A549 (cell line): Measurements from ENCODE around the gene LLCFC1. TPM values are rescaled to one million over a fixed set of nuclear protein-coding genes. Genes with fewer than 3 reads are reported as not detected.

Source experiments
- ATAC-seq, 2 experiments: fragments of 200-7000 bp in 1 of 2; fragments of >200 bp in 1 of 2; cut with Nextera tagmentation in 1 of 2; cut with Tn5 transposase in 1 of 2; 3 replicates each; pipeline versions ENCODE4 v1.8.0 to v1.9.1; 2018 to 2020; ENCODE audit warnings: mild to moderate bottlenecking in 1 of 2, moderate library complexity in 1 of 2
- CTCF ChIA-PET: fragments of 300-600 bp; sonication (Branson Sonifier 250); formaldehyde crosslinking; extraction: SDS; loops from one replicate; lab custom pipeline; 2021; ENCODE audit warnings: antibody characterized with exemption, inconsistent platforms; lab: Yijun Ruan, JAX
- POLR2A ChIA-PET: fragments of 350-600 bp; formaldehyde crosslinking; extraction: SDS; loops from one replicate; lab custom pipeline; 2021; ENCODE audit warnings: antibody characterized with exemption, inconsistent platforms; lab: Yijun Ruan, JAX
- DNase-seq, 2 experiments: peaks; one replicate each; pipeline versions ENCODE4 v3.0.0 to v3.0.0-alpha.2; 2011 to 2016; ENCODE audit warnings: low read depth in 1 of 2, low spot score in 1 of 2
- FAIRE-seq: peaks from 2 replicates; lab custom pipeline; 2011; peaks lifted over from hg19 to GRCh38; lab: Jason Lieb, UNC
- H3K27ac ChIP-seq, 2 experiments: fragments of >200 bp; sonication (Bioruptor Twin); formaldehyde crosslinking; 3 replicates each; pipeline ENCODE4 v1.5.1; 2016 to 2017
- H3K4me1 ChIP-seq: fragments of >200 bp; sonication (Bioruptor Twin); formaldehyde crosslinking; 3 replicates; pipeline ENCODE4 v1.6.1; 2016
- H3K4me2 ChIP-seq: fragments of >200 bp; sonication (Bioruptor Twin); formaldehyde crosslinking; 3 replicates; pipeline ENCODE4 v1.6.1; 2016
- H3K4me3 ChIP-seq: fragments of >200 bp; sonication (Bioruptor Twin); formaldehyde crosslinking; 3 replicates; pipeline ENCODE4 v1.5.1; 2016
- H3K9me3 ChIP-seq: fragments of >200 bp; sonication (Bioruptor Twin); formaldehyde crosslinking; 3 replicates; pipeline ENCODE4 v1.6.1; 2016
- ATOH8 ChIP-seq: fragments of 250-450 bp; sonication (Bioruptor Pico); IDR thresholded peaks from 2 replicates; pipeline ENCODE4 v1.5.0; 2020; ENCODE audit warnings: low read depth, mild to moderate bottlenecking, moderate library complexity
- CBX8 ChIP-seq: fragments of 200-600 bp; sonication (generic); IDR thresholded peaks from 2 replicates; pipeline ENCODE4 v1.6.1; 2016
- CEBPB ChIP-seq, 2 experiments: fragments of >200 bp in 1 of 2; sonication (Bioruptor Twin) in 1 of 2; formaldehyde crosslinking in 1 of 2; IDR thresholded peaks; 2 replicates each; pipeline ENCODE4 v1.6.1; 2012 to 2016
- EHMT2 ChIP-seq: fragments of 200-600 bp; sonication (generic); IDR thresholded peaks from 2 replicates; pipeline ENCODE4 v1.6.1; 2016; ENCODE audit warnings: antibody characterized with exemption, low read depth, mild to moderate bottlenecking, moderate library complexity
- ELK1 ChIP-seq: fragments of 150-350 bp; IDR thresholded peaks from 2 replicates; pipeline ENCODE4 v1.6.1; 2014; ENCODE audit warnings: low read depth, mild to moderate bottlenecking, low read length
- ESRRA ChIP-seq: fragments of 150-350 bp; IDR thresholded peaks from 2 replicates; pipeline ENCODE4 v1.6.1; 2014; ENCODE audit warnings: mild to moderate bottlenecking, low read length, borderline replicate concordance
- FOSL2 ChIP-seq, 2 experiments: fragments of 450-650 bp in 1 of 2; fragments of >200 bp in 1 of 2; sonication (Bioruptor Twin) in 1 of 2; formaldehyde crosslinking; IDR thresholded peaks; 2 replicates each; pipeline versions ENCODE4 v1.5.0 to v1.6.1; 2016 to 2020; ENCODE audit warnings: mild to moderate bottlenecking in 1 of 2, moderate library complexity in 1 of 2
- GATA3 ChIP-seq: IDR thresholded peaks from 2 replicates; pipeline ENCODE4 v1.6.1; 2012; ENCODE audit warnings: borderline replicate concordance
- HDAC2 ChIP-seq: fragments of 200-600 bp; sonication (generic); IDR thresholded peaks from 2 replicates; pipeline ENCODE4 v1.6.1; 2016
- HEYL ChIP-seq: fragments of 250-450 bp; sonication (Bioruptor Pico); IDR thresholded peaks from 2 replicates; pipeline ENCODE4 v1.8.0; 2021; ENCODE audit warnings: mild to moderate bottlenecking, moderate library complexity
- HOXA7 ChIP-seq: fragments of 250-450 bp; sonication (Bioruptor Pico); IDR thresholded peaks from 2 replicates; pipeline ENCODE4 v1.5.0; 2020; ENCODE audit warnings: mild to moderate bottlenecking, moderate library complexity
- HOXB13 ChIP-seq: fragments of 250-450 bp; sonication (Bioruptor Pico); IDR thresholded peaks from 2 replicates; pipeline ENCODE4 v1.5.0; 2020; ENCODE audit warnings: low read depth, mild to moderate bottlenecking, moderate library complexity
- HOXB5 ChIP-seq: fragments of 250-450 bp; sonication (Bioruptor Pico); IDR thresholded peaks from 2 replicates; pipeline ENCODE4 v1.5.0; 2020; ENCODE audit warnings: mild to moderate bottlenecking, moderate library complexity
- JUNB ChIP-seq: fragments of >200 bp; sonication (Bioruptor Twin); formaldehyde crosslinking; IDR thresholded peaks from 2 replicates; pipeline ENCODE4 v1.6.1; 2016
- KDM5A ChIP-seq: fragments of 200-600 bp; sonication (generic); IDR thresholded peaks from 2 replicates; pipeline ENCODE4 v1.6.1; 2016; ENCODE audit warnings: antibody characterized with exemption, mild to moderate bottlenecking
- MAFK ChIP-seq: fragments of 450-650 bp; IDR thresholded peaks from 2 replicates; pipeline ENCODE4 v1.6.1; 2014; ENCODE audit not compliant: partially characterized antibody
- NPAS2 ChIP-seq: fragments of 250-450 bp; sonication (Bioruptor Pico); IDR thresholded peaks from 2 replicates; pipeline ENCODE4 v1.8.0; 2022; ENCODE audit warnings: mild to moderate bottlenecking, moderate library complexity, borderline replicate concordance
- RARB ChIP-seq: fragments of 250-450 bp; sonication (Bioruptor Pico); IDR thresholded peaks from 2 replicates; pipeline ENCODE4 v1.8.0; 2021; ENCODE audit warnings: mild to moderate bottlenecking, moderate library complexity
- RFX5 ChIP-seq: fragments of 450-650 bp; IDR thresholded peaks from 2 replicates; pipeline ENCODE4 v1.7.1; 2014; ENCODE audit warnings: antibody characterized with exemption, mild to moderate bottlenecking, moderate library complexity
- SREBF2 ChIP-seq: fragments of 450-650 bp; IDR thresholded peaks from 2 replicates; pipeline ENCODE4 v1.6.1; 2014; ENCODE audit warnings: mild to moderate bottlenecking, moderate library complexity
- ZNF302 ChIP-seq: fragments of 250-450 bp; sonication (Bioruptor Pico); IDR thresholded peaks from 2 replicates; pipeline ENCODE4 v1.9.0; 2021; ENCODE audit warnings: inconsistent platforms, mild to moderate bottlenecking, moderate library complexity
- WGBS: methylation state at CpG from one replicate; pipeline ENCODE4 v1.1.6; 2017; ENCODE audit errors: missing lambda C conversion rate; 5-methylcytosine and 5-hydroxymethylcytosine counted together
- polyA plus RNA-seq, 4 experiments: library from polyadenylated mRNA; depleted of rRNA in 3 of 4; stranded (reverse); fragments of >200 nt; fragmentation: RNase III in 1 of 4; extraction: RNeasy Plus Mini Kit Qiagen cat#74134 plus additional on column Dnase treatment in 1 of 4; gene quantifications; 2 replicates in 3 of 4; 3 replicates in 1 of 4; pipeline ENCODE4 v1.2.3, GENCODE V29; 2011 to 2017
- TF ChIP-seq, protein P1 (sequence below): fragments of >200 bp; sonication (Bioruptor Twin); formaldehyde crosslinking; IDR thresholded peaks from 2 replicates; pipeline ENCODE4 v1.6.1; 2016
- TF ChIP-seq, protein P2 (sequence below): IDR thresholded peaks from 2 replicates; pipeline ENCODE4 v1.6.1; 2012; ENCODE audit warnings: low read depth, borderline replicate concordance
- TF ChIP-seq, protein P3 (sequence below): IDR thresholded peaks from 2 replicates; pipeline ENCODE4 v1.6.1; 2012
- TF ChIP-seq, protein P4 (sequence below): fragments of >200 bp; sonication (Bioruptor Twin); formaldehyde crosslinking; IDR thresholded peaks from 3 replicates; pipeline ENCODE4 v1.5.1; 2016

LLCFC1 gene
- polyA plus RNA-seq, 2 of the 4 experiments (the other 2 are of a cell fraction): not detected

- TF ChIP-seq ELK1 (no peak), MAFK (no peak), HEYL (CRISPR knock-in tag) (no peak), RARB (CRISPR knock-in tag) (no peak)
Observed at GRCh38 chr7:142933624-142934023, 5.7 kb upstream of the LLCFC1 start, which contains the start of gene TRPV5 (continued).

DNA sequence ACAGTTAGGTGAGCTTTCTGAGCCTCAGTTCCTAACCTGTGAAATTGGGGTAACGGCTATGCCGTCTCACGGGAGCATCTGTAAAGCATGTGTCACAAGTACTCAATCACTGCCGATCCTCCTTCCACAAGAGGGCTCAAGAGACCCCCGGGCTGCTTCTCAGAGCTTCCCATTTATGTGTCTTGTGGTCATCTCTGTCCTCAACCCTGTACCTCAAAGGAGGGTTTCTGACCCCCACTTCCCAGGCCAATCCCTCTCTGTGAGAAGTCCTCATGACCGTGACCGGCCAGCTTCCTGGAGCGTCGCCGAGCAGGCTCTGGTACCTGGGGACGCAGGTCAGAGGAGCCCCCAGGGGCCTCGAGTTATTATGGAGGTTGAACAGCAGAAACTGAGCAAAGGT, 5.2 kb upstream of the LLCFC1 start:
- WGBS: 24% methylated on average over 12 of the region's 12 CpGs
- H3K4me3 ChIP-seq: no peak overlapping the region
- FAIRE-seq: no peak
- ChIA-PET POLR2A (no interaction called here), CTCF (interaction anchor here (1.0 kb wide), 1 partner anchor 32 kb away, joined by 3 read pairs; no protein-coding TSS in a partner anchor)
- TF ChIP-seq CBX8 (no peak), ESRRA (no peak), ZNF302 (CRISPR knock-in tag) (no peak), HOXB5 (CRISPR knock-in tag) (no peak), EHMT2 (no peak), HDAC2 (no peak), FOSL2 (IDR thresholded peaks at IDR 0.05) (no peak), FOSL2 (CRISPR knock-in tag; IDR thresholded peaks at IDR 0.05) (no peak), JUNB (no peak), RFX5 (no peak), CEBPB (IDR thresholded peaks at IDR 0.05) (no peak)
- TF ChIP-seq, protein P1, sequence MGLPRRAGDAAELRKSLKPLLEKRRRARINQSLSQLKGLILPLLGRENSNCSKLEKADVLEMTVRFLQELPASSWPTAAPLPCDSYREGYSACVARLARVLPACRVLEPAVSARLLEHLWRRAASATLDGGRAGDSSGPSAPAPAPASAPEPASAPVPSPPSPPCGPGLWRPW: no peak
- TF ChIP-seq, protein P2, sequence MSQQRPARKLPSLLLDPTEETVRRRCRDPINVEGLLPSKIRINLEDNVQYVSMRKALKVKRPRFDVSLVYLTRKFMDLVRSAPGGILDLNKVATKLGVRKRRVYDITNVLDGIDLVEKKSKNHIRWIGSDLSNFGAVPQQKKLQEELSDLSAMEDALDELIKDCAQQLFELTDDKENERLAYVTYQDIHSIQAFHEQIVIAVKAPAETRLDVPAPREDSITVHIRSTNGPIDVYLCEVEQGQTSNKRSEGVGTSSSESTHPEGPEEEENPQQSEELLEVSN: no peak
- TF ChIP-seq, protein P3, sequence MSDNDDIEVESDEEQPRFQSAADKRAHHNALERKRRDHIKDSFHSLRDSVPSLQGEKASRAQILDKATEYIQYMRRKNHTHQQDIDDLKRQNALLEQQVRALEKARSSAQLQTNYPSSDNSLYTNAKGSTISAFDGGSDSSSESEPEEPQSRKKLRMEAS: no peak
- TF ChIP-seq, all 56 proteins: peak for 0
- DNase-seq: no peak
- no peak for ATAC-seq
- H3K4me1 ChIP-seq: no peaks in the 10 kb centered on the region
- no peak overlapping the region for H3K4me2 ChIP-seq
- H3K9me3 ChIP-seq: no peaks in the 10 kb centered on the region
- no peak overlapping the region for H3K27ac ChIP-seq

GRCh38 chr7:142935941-142936565, 3.2 kb upstream of the LLCFC1 start:
- ATAC-seq (no peak), FAIRE-seq (no peak), DNase-seq (no peak)
- no peak overlapping the region for H3K4me2 ChIP-seq
- H3K4me3 ChIP-seq: no peak overlapping the region
- WGBS: 32% methylated on average over 9 of the region's 12 CpGs
- CTCF ChIA-PET: no interaction called here
- no peaks in the 10 kb centered on the region for H3K4me1 ChIP-seq
- POLR2A ChIA-PET: no interaction called here
- H3K27ac ChIP-seq: no peak overlapping the region
- no peaks in the 10 kb centered on the region for H3K9me3 ChIP-seq
- no peak for TF ChIP-seq NPAS2
- TF ChIP-seq, protein P4, sequence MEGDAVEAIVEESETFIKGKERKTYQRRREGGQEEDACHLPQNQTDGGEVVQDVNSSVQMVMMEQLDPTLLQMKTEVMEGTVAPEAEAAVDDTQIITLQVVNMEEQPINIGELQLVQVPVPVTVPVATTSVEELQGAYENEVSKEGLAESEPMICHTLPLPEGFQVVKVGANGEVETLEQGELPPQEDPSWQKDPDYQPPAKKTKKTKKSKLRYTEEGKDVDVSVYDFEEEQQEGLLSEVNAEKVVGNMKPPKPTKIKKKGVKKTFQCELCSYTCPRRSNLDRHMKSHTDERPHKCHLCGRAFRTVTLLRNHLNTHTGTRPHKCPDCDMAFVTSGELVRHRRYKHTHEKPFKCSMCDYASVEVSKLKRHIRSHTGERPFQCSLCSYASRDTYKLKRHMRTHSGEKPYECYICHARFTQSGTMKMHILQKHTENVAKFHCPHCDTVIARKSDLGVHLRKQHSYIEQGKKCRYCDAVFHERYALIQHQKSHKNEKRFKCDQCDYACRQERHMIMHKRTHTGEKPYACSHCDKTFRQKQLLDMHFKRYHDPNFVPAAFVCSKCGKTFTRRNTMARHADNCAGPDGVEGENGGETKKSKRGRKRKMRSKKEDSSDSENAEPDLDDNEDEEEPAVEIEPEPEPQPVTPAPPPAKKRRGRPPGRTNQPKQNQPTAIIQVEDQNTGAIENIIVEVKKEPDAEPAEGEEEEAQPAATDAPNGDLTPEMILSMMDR: no peak
- no peak for TF ChIP-seq SREBF2
- no peak for TF ChIP-seq GATA3
- TF ChIP-seq HOXB13: no peak
- TF ChIP-seq, protein P1: no peak
- no peak for TF ChIP-seq ELK1
- no peak for TF ChIP-seq ATOH8 (CRISPR knock-in tag)
- no peak for TF ChIP-seq JUNB
- TF ChIP-seq HOXA7 (CRISPR knock-in tag): no peak
- no peak for TF ChIP-seq KDM5A
